SK-N-SH (cell line): ENCODE results near the gene F11R. TPM values are rescaled to one million over a fixed set of nuclear protein-coding genes. Genes with fewer than 3 reads are reported as not detected.

Experiments
- CTCF ChIA-PET: fragments of 300-600, 350-600 bp; formaldehyde crosslinking; extraction: SDS; loops from one replicate; lab custom pipeline; 2021; lab: Yijun Ruan, JAX
- POLR2A ChIA-PET: fragments of 350-600 bp; sonication (Branson Sonifier 250); formaldehyde crosslinking; extraction: SDS; loops from one replicate; lab custom pipeline; 2020; ENCODE audit warnings: antibody characterized with exemption, inconsistent platforms; lab: Yijun Ruan, JAX
- DNase-seq: peaks from one replicate; pipeline ENCODE4 v3.0.0; 2012
- H2AFZ ChIP-seq: fragments of 200-600 bp; sonication (generic); 2 replicates; pipeline ENCODE4 v1.8.1; 2016; ENCODE audit warnings: antibody characterized with exemption, mild to moderate bottlenecking, low read depth
- H3F3A ChIP-seq: fragments of 200-600 bp; sonication (generic); replicated peaks from 2 replicates; pipeline ENCODE3; 2016; ENCODE audit warnings: antibody characterized with exemption, mild to moderate bottlenecking; ENCODE audit not compliant: insufficient read depth
- H3K27ac ChIP-seq, 2 experiments: fragments of 200-500 bp in 1 of 2; fragments of 200-600 bp in 1 of 2; sonication (Bioruptor generic) in 1 of 2; sonication (generic), shearing (Covaris generic) in 1 of 2; 2 replicates each; pipeline versions ENCODE4 v1.5.1 to v1.6.1; 2014 to 2016; ENCODE audit warnings: low read depth in 2 of 2, inconsistent platforms in 1 of 2, low read length in 1 of 2, mild to moderate bottlenecking in 1 of 2, mixed read lengths in 1 of 2
- H3K27me3 ChIP-seq: fragments of 200-600 bp; sonication (generic), shearing (Covaris generic); 2 replicates; pipeline ENCODE4 v1.6.1; 2016; ENCODE audit warnings: mixed run types; ENCODE audit not compliant: insufficient read depth
- H3K36me3 ChIP-seq, 2 experiments: fragments of 200-500 bp in 1 of 2; fragments of 200-600 bp in 1 of 2; sonication (Bioruptor generic) in 1 of 2; sonication (generic) in 1 of 2; replicated peaks in 1 of 2; 2 replicates each; pipeline versions ENCODE3 to v1.5.1; 2014 to 2016; ENCODE audit warnings: low read length in 1 of 2, mild to moderate bottlenecking in 1 of 2; ENCODE audit not compliant: insufficient read depth in 2 of 2, control insufficient read depth in 1 of 2
- H3K4me1 ChIP-seq, 2 experiments: fragments of 200-500 bp in 1 of 2; fragments of 200-600 bp in 1 of 2; sonication (Bioruptor generic) in 1 of 2; sonication (generic), shearing (Covaris generic) in 1 of 2; 2 replicates each; pipeline versions ENCODE4 v1.5.1 to v1.6.1; 2014 to 2016; ENCODE audit warnings: low read depth in 1 of 2, low read length in 1 of 2, mixed run types in 1 of 2; ENCODE audit not compliant: insufficient read depth in 2 of 2, control insufficient read depth in 1 of 2
- H3K4me2 ChIP-seq: fragments of 200-600 bp; sonication (generic), shearing (Covaris generic); 2 replicates; pipeline ENCODE4 v1.6.1; 2017; ENCODE audit warnings: mixed run types
- H3K4me3 ChIP-seq, 2 experiments: fragments of 200-500 bp in 1 of 2; fragments of 200-600 bp in 1 of 2; sonication (Bioruptor generic) in 1 of 2; sonication (generic), shearing (Covaris generic) in 1 of 2; 2 replicates each; pipeline versions ENCODE4 v1.5.1 to v1.8.1; 2014 to 2016; ENCODE audit warnings: low read depth in 2 of 2, inconsistent platforms in 1 of 2, low read length in 1 of 2, mild to moderate bottlenecking in 1 of 2, mixed read lengths in 1 of 2, moderate library complexity in 1 of 2
- H3K79me2 ChIP-seq: fragments of 200-600 bp; sonication (generic); 2 replicates; pipeline ENCODE4 v1.8.1; 2017; ENCODE audit warnings: mild to moderate bottlenecking; ENCODE audit not compliant: insufficient read depth
- H3K9ac ChIP-seq: fragments of 200-600 bp; sonication (generic); 2 replicates; pipeline ENCODE4 v1.6.1; 2017; ENCODE audit warnings: mixed run types
- H3K9me2 ChIP-seq: fragments of 200-600 bp; sonication (generic); 2 replicates; pipeline ENCODE4 v1.6.1; 2017; ENCODE audit warnings: mixed run types
- H3K9me3 ChIP-seq: fragments of 200-600 bp; sonication (generic); 2 replicates; pipeline ENCODE4 v1.6.1; 2017; ENCODE audit warnings: mixed run types, mild to moderate bottlenecking, moderate library complexity
- H4K20me1 ChIP-seq: fragments of 200-600 bp; sonication (generic); 2 replicates; pipeline ENCODE4 v1.6.1; 2017; ENCODE audit warnings: mild to moderate bottlenecking, mixed run types; ENCODE audit not compliant: insufficient read depth
- CTCF ChIP-seq: fragments of 200-600 bp; sonication (generic); IDR thresholded peaks from 2 replicates; pipeline ENCODE4 v1.6.1; 2017; ENCODE audit warnings: antibody characterized with exemption, mild to moderate bottlenecking, moderate library complexity
- ELF1 ChIP-seq: IDR thresholded peaks from 2 replicates; pipeline ENCODE4 v1.4.0; 2012
- EP300 ChIP-seq, 2 experiments: IDR thresholded peaks; 2 replicates each; pipeline versions ENCODE4 v1.4.0 to v1.6.1; 2012; ENCODE audit warnings: borderline replicate concordance in 1 of 2, low read depth in 1 of 2, low read length in 1 of 2
- FOSL2 ChIP-seq: IDR thresholded peaks from 2 replicates; pipeline ENCODE4 v1.4.0; 2012; ENCODE audit warnings: low read depth, mild to moderate bottlenecking, moderate library complexity, borderline replicate concordance
- FOXM1 ChIP-seq: IDR thresholded peaks from 2 replicates; pipeline ENCODE4 v1.4.0; 2012; ENCODE audit warnings: low read depth, mild to moderate bottlenecking
- GABPA ChIP-seq: IDR thresholded peaks from 2 replicates; pipeline ENCODE4 v1.4.0; 2012; ENCODE audit warnings: low read depth, mild to moderate bottlenecking
- GATA2 ChIP-seq: sonication (generic); formaldehyde crosslinking; IDR thresholded peaks from 2 replicates; pipeline ENCODE4 v1.5.0; 2020; ENCODE audit warnings: mild to moderate bottlenecking, missing genetic modification reagents
- MEF2A ChIP-seq: IDR thresholded peaks from 2 replicates; pipeline ENCODE4 v1.4.0; 2012; ENCODE audit warnings: low read depth, borderline replicate concordance
- NRF1 ChIP-seq: IDR thresholded peaks from 2 replicates; pipeline ENCODE4 v1.6.1; 2012; ENCODE audit warnings: low read depth, mild to moderate bottlenecking, low read length
- POLR2AphosphoS5 ChIP-seq: IDR thresholded peaks from 2 replicates; pipeline ENCODE4 v1.6.1; 2012; ENCODE audit warnings: low read depth, low read length
- RAD21 ChIP-seq: IDR thresholded peaks from 2 replicates; pipeline ENCODE4 v1.6.1; 2012; ENCODE audit warnings: mild to moderate bottlenecking, low read length
- RCOR1 ChIP-seq: fragments of 150-350 bp; IDR thresholded peaks from 2 replicates; pipeline ENCODE4 v1.6.1; 2017; ENCODE audit warnings: antibody characterized with exemption, low read length
- RFX5 ChIP-seq: IDR thresholded peaks from 2 replicates; pipeline ENCODE4 v1.6.1; 2012; ENCODE audit warnings: mild to moderate bottlenecking, improper control_type of control experiment, low read length
- SMC3 ChIP-seq: IDR thresholded peaks from 2 replicates; pipeline ENCODE4 v1.6.1; 2012; ENCODE audit warnings: low read depth, low read length, improper control_type of control experiment
- USF1 ChIP-seq: IDR thresholded peaks from 2 replicates; pipeline ENCODE4 v1.4.0; 2012; ENCODE audit warnings: low read depth, borderline replicate concordance
- YY1 ChIP-seq: IDR thresholded peaks from 2 replicates; pipeline ENCODE4 v1.4.0; 2012; ENCODE audit warnings: low read depth, mild to moderate bottlenecking
- ZBTB33 ChIP-seq: IDR thresholded peaks from 2 replicates; pipeline ENCODE4 v1.4.0; 2012; ENCODE audit warnings: low read depth, borderline replicate concordance
- WGBS: methylation state at CpG from one replicate; pipeline ENCODE4 v1.1.6; 2017; ENCODE audit warnings: low lambda C conversion rate; 5-methylcytosine and 5-hydroxymethylcytosine counted together
- polyA plus RNA-seq, 3 experiments: library from polyadenylated mRNA; depleted of rRNA; stranded (reverse); fragments of >200 nt; gene quantifications; 2 replicates each; pipeline ENCODE4 v1.2.3, GENCODE V29; 2012

The F11R gene
- polyA plus RNA-seq, 1 of the 3 experiments (the other 2 are of a cell fraction) = 9.0 TPM

GRCh38 chr1:161069731-161070270 is 48.8 kb upstream of the F11R start, which contains the start of gene ARHGAP30:
ARHGAP30 (minus strand) TSS chr1:161069891; CDS start chr1:161069624, 267 bp downstream.
- Histone ChIP-seq H3K9me2 (no peaks in the 10 kb centered on the region), H3K4me1 (no peaks in the 10 kb centered on the region), H3K9ac (no peak within 1 kb of the TSS), H3K36me3 (no peaks in the 10 kb centered on the region), H4K20me1 (no peaks in the 10 kb centered on the region), H3K27ac (no peak within 1 kb of the TSS), H3F3A (no peaks in the 10 kb centered on the region), H2AFZ (no peak within 1 kb of the TSS), H3K79me2 (no peaks in the 10 kb centered on the region), H3K27me3 (no peaks in the 10 kb centered on the region), H3K9me3 (no peaks in the 10 kb centered on the region), H3K4me3 (no peak within 1 kb of the TSS), H3K4me2 (no peak within 1 kb of the TSS)
- CTCF ChIA-PET = interaction anchor here (1.6 to 22.7 kb wide), 2 partner anchors 8 to 26 kb away, joined by 3 to 198 read pairs; partner anchors contain the start of gene KLHDC9
- WGBS = 87% methylated on average over 5 of the region's 9 CpGs
- POLR2A ChIA-PET = no interaction called here
- TF ChIP-seq GABPA (no peak), FOSL2 (no peak), RCOR1 (no peak)
- DNase-seq = no peak

GRCh38 chr1:161069241-161069640 is 48.3 kb upstream of the F11R start:
- no peak overlapping the region for H3K9ac ChIP-seq
- no peaks in the 10 kb centered on the region for H3K9me3 ChIP-seq
- TF ChIP-seq FOXM1 = no peak
- no peak for TF ChIP-seq SMC3
- no peak for TF ChIP-seq POLR2AphosphoS5
- TF ChIP-seq USF1 = no peak
- no peak for TF ChIP-seq GATA2 (CRISPR knock-in tag)
- no peak for TF ChIP-seq ELF1
- TF ChIP-seq ZBTB33 = no peak
- TF ChIP-seq MEF2A = no peak
- TF ChIP-seq RFX5 = no peak
- TF ChIP-seq EP300 (IDR thresholded peaks at IDR 0.05; ENCODE audit: borderline replicate concordance in 1 of 2, low read depth in 1 of 2, low read length in 1 of 2) = no peak
- no peak for TF ChIP-seq CTCF
- TF ChIP-seq RAD21 = no peak
- TF ChIP-seq NRF1 = no peak
- no peak for TF ChIP-seq YY1
- H3F3A ChIP-seq = no peaks in the 10 kb centered on the region
- no peak overlapping the region for H3K4me2 ChIP-seq
- POLR2A ChIA-PET = no interaction called here
- H3K27ac ChIP-seq = no peak overlapping the region
- WGBS = 76% methylated on average over 9 of the region's 9 CpGs
- CTCF ChIA-PET = interaction anchor here (1.6 to 22.7 kb wide), 2 partner anchors 9 to 27 kb away, joined by 3 to 198 read pairs; partner anchors contain the start of gene KLHDC9
- H3K9me2 ChIP-seq = no peaks in the 10 kb centered on the region
- H2AFZ ChIP-seq = no peak overlapping the region
- H4K20me1 ChIP-seq = no peaks in the 10 kb centered on the region
- H3K36me3 ChIP-seq = no peaks in the 10 kb centered on the region
- peaks cover 4% of the 10 kb centered on the region; the same call in 1 of the 2 replicates for H3K27me3 ChIP-seq
- H3K79me2 ChIP-seq = no peaks in the 10 kb centered on the region
- no peak overlapping the region for H3K4me3 ChIP-seq
- no peak for DNase-seq
- H3K4me1 ChIP-seq = no peaks in the 10 kb centered on the region
